IPS-20b (cell line): ENCODE measurements around the gene CENPP.

Experiments used
- H3K27ac ChIP-seq: one replicate; pipeline ENCODE4 v1.5.1; 2013; ENCODE audit warnings: low read length
- H3K27me3 ChIP-seq: 2 replicates; pipeline ENCODE4 v1.6.1; 2013; ENCODE audit warnings: mild to moderate bottlenecking, low read length, inconsistent platforms; ENCODE audit not compliant: insufficient read depth
- H3K36me3 ChIP-seq: 2 replicates; pipeline ENCODE4 v1.6.1; 2013; ENCODE audit warnings: low read depth, mild to moderate bottlenecking, inconsistent platforms, low read length, moderate library complexity; ENCODE audit not compliant: insufficient read depth
- H3K4me1 ChIP-seq: 2 replicates; pipeline ENCODE4 v1.6.1; 2013; ENCODE audit warnings: mild to moderate bottlenecking, control low read depth, inconsistent platforms, low read length, moderate library complexity; ENCODE audit not compliant: insufficient read depth
- H3K4me3 ChIP-seq: 2 replicates; pipeline ENCODE4 v1.5.1; 2013; ENCODE audit warnings: mild to moderate bottlenecking, low read length, inconsistent platforms
- H3K9ac ChIP-seq: 2 replicates; pipeline ENCODE4 v1.6.1; 2013; ENCODE audit warnings: low read depth, mild to moderate bottlenecking, inconsistent platforms, low read length, moderate library complexity
- H3K9me3 ChIP-seq: 2 replicates; pipeline ENCODE4 v1.6.1; 2013; ENCODE audit warnings: mild to moderate bottlenecking, low read depth, low read length, inconsistent platforms; ENCODE audit not compliant: insufficient read depth

Gene CENPP

DNA sequence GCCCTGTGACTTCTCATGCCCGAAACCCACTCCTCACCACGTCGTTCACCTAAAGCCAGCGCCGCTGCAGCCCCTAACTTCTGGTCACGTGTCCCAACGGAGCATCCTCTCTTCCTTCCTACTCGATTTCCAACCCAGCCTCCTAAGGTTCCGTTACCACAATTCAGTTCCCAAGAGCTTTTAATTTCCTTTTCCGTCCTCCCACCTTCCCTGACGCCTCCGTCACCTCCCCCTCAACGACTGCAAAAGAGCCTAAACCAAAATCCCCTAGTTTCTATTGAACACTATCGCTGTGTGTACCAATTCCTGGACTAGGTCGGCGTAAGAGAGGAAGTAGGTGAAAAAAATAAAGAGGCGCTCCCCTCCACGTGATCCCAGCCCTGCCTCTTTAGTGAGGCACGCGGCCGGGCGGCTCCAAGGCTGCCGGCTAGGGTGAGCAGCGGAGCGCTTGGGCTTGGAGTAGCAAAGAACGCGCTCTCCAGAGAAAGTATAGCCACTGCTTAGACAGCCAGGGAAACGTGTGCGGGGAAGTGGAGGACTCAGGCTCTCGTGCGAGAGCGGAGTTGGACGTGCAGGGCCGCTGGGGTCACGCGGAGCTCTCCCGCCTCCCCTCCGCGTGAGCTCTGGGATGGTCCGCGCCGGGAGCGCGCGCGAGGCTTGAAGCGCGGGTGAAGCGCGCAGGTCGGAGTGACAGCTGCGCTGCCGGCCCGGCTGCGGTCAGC lies at the start of gene CENPP, which contains the start of gene NOL8:
Gene CENPP, plus strand, starts transcription at position 685 of the 722 bp plus-strand sequence.
Gene NOL8, minus strand, starts transcription at position 82 of the 722 bp plus-strand sequence. CDS start 1,189 bp downstream, outside the sequence.
- Histone ChIP-seq H3K27ac (peak within 1 kb of the TSS; percentile 75), H3K9me3 (no peaks in the 10 kb centered on the region), H3K4me3 (peak within 1 kb of the TSS; percentile 89), H3K9ac (peak within 1 kb of the TSS; percentile 96), H3K4me1 (peaks cover 9% of the 10 kb centered on the region), H3K27me3 (no peaks in the 10 kb centered on the region), H3K36me3 (peaks cover 29% of the 10 kb centered on the region)

DNA sequence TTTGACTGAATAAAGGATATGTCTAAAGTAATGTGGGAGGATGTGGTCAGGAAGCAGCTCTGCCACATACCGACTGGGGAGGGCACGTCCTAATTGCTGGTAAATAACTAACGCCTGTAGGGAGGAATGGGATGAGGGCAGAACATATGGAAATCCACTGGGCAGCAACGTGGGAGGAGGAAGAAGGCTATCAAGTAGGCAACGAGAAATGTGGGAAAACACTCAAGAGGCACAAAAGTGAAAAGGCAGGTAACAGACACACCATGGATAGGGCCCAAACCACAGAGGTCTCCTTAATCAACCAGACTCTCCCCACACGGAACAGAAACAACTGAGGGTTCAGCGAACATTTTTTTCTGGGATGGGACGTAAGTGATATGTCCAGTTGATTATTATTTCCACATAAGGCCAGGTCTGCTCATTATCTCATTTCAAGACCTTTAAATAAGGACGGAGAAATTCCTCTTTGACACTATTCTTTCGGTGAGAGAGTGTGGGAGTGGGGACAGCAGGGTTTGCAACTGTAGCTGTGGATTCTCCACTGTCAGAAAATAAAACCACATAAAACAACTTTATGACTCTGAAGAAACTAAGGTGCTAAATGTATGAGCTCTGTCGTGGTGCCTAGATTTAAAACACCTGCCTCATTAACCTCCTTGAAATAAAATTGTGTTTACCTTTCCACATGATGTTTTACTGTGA lies 49.3 kb upstream of the CENPP start:
- H3K4me3 ChIP-seq: no peak overlapping the region
- peaks cover 100% of the 10 kb centered on the region for H3K36me3 ChIP-seq
- no peaks in the 10 kb centered on the region for H3K9me3 ChIP-seq
- H3K27me3 ChIP-seq: no peaks in the 10 kb centered on the region
- H3K9ac ChIP-seq: no peak overlapping the region
- no peak overlapping the region for H3K27ac ChIP-seq
- no peaks in the 10 kb centered on the region for H3K4me1 ChIP-seq

DNA sequence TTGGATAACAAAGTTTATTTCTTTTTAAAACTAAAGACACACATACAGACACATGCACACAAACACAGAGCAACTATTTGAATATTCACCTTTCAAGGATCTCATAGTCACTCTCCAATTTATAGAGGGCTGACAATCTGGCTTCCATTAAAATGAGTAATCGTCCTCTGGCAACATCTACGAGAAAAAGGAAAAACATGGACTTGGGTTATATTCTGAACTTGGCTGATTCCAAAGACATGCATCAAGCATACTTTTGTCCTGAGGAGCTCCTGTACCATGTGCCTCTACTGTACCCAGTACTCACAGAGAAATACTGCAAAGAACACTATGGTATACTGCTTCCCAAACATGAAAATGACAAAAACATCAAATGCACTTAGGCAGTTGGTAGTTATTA lies 47.6 kb upstream of the CENPP start:
- H3K27ac ChIP-seq: no peak overlapping the region
- H3K9me3 ChIP-seq: no peaks in the 10 kb centered on the region
- no peak overlapping the region for H3K9ac ChIP-seq
- H3K4me1 ChIP-seq: no peaks in the 10 kb centered on the region
- H3K27me3 ChIP-seq: no peaks in the 10 kb centered on the region
- peaks cover 99% of the 10 kb centered on the region for H3K36me3 ChIP-seq
- H3K4me3 ChIP-seq: no peak overlapping the region

DNA sequence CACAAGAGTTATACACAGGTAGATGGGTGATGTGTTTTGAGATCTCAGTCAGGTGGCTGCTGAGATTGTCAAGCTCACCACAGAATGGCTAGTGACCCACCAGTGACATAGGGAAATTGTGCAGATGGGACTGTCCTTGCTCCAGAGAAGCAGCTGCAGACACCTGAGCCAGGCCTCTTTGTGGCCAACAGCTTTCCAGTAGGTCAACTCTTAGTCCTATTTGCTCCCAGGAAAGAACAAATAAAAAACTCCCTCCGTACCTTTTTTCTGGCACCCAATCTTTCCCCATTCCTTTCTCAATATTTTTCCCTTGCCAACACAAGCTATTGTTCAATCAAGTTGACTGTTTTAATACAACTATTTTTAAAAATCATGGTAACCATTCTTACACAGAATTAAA lies 46.5 kb upstream of the CENPP start:
- Histone ChIP-seq H3K9ac (no peak overlapping the region), H3K27ac (no peak overlapping the region), H3K4me1 (no peaks in the 10 kb centered on the region), H3K4me3 (no peak overlapping the region), H3K27me3 (no peaks in the 10 kb centered on the region), H3K9me3 (no peaks in the 10 kb centered on the region), H3K36me3 (peaks cover 99% of the 10 kb centered on the region)

DNA sequence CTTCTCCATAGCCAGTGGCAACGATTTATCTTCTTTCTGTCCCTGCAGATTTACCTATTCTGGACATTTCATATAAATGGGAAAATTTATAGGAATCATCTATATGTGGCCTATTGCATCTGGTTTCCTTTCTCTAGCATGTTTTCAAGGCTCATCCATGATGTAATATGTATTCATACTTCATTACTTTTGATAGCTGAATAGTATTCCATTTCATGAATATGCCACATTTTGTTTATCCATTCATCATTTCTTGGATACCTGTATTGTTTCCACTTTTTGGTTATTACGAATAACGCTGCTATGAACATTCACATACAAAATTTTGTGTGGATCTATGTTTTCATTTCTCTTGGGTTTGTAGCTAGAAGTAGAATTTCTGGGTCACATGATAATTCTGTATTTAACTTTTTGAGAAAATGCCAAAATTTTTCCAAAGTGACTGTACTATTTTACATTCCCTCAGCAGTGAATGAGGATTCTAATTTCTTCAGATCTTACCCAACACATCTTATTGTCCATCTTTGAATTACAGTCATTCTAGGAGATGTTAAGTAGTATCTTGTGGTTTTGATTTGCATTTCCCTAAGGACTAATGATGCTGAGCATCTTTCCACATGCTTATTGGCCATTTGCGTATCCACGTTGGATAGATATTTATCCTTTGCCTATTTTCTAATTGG lies 35.9 kb upstream of the CENPP start:
- H3K27ac ChIP-seq: no peak overlapping the region
- no peak overlapping the region for H3K4me3 ChIP-seq
- peaks cover 73% of the 10 kb centered on the region for H3K36me3 ChIP-seq
- H3K27me3 ChIP-seq: no peaks in the 10 kb centered on the region
- no peak overlapping the region for H3K9ac ChIP-seq
- H3K4me1 ChIP-seq: no peaks in the 10 kb centered on the region
- no peaks in the 10 kb centered on the region for H3K9me3 ChIP-seq

DNA sequence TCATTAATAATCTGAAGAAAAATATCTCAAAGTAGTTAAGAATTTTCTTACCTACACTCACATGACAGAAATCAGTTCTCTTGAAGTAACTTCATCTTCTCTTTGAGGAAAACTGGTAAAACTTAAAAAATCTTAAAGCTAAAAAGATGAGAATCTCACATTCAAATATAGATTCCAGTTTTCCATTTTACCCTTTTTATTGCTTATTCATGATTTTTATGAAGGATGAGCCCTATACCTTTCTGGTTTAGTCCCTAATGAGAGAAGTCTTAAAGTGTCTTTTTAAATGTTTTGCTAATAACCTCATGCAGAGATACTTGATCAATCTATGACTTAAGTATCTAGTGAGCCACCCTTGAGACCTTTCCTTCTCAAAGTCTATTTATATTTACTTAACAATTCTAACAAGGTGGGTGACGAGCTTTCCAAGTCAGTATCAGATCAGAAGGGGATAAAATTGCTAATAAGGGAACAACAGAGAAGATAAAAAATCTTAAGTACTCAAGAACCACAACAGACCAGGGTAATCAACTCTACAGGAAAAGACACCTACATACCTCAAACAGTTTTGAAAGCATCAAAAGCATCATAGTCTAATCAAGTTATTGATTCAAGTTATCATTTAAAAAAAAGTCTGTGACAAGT lies 34.8 kb upstream of the CENPP start:
- Histone ChIP-seq H3K9ac (no peak overlapping the region), H3K36me3 (peaks cover 62% of the 10 kb centered on the region), H3K4me1 (no peaks in the 10 kb centered on the region), H3K9me3 (no peaks in the 10 kb centered on the region), H3K27ac (no peak overlapping the region), H3K27me3 (no peaks in the 10 kb centered on the region), H3K4me3 (peak overlapping the region; percentile 89; the same call in 1 of the 2 replicates)

DNA sequence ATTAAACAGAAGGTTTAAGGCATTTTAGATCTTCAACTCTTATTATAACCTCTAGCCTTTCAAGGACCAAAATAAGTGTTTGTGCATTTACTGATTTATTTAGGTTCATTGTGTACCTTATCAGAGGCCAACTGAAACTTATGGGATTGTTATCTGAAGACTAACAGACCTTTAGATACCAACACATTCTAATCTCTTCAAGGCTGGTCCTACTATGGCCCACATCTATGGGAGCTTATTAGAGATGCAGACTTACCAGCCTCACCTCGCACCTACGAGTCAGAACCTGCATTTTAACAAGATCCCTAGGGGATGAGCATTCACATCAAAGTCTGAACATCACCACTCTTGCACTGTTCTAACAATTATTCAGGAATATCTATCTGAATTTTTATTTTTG lies 34.2 kb upstream of the CENPP start:
- H3K36me3 ChIP-seq: peaks cover 61% of the 10 kb centered on the region
- H3K27ac ChIP-seq: no peak overlapping the region
- H3K4me3 ChIP-seq: peak overlapping the region; percentile 89; the same call in 1 of the 2 replicates
- no peaks in the 10 kb centered on the region for H3K9me3 ChIP-seq
- no peaks in the 10 kb centered on the region for H3K27me3 ChIP-seq
- no peaks in the 10 kb centered on the region for H3K4me1 ChIP-seq
- H3K9ac ChIP-seq: no peak overlapping the region

DNA sequence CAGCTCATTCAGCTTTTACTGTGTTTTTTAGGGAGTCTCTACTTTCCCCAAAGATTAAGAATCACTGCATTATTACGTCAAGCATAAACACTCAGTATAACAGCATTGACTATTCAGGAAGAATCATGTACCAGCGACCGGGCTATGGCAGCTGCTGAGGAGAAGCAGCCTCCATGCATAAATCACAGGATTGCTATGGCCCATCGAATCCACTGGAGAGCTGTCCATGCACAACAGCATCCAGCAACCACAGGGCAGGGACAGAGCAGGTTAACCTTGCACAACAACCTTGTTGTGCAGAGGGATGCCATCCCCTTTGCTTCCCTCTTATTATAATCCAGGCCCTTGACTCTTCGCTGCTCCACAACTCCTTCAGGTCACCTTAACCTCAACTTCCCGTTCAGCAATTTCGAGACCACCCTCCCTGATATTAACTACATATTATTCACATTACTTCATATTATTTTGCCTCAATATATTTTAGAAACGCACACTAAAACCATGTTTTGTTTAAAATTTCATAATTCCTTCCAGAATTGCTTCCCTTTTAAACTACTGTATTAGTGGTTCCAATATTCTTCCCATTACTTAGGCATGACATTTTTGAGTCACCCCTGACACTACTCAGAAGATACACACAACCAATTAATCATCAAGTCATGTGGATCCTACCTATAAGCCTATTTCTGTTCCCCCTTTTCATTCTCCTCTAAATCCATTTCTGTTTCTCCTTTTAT lies 33.2 kb upstream of the CENPP start:
- Histone ChIP-seq H3K27ac (peak overlapping the region; percentile 96), H3K36me3 (peaks cover 60% of the 10 kb centered on the region), H3K27me3 (no peaks in the 10 kb centered on the region), H3K4me3 (peak overlapping the region; percentile 89), H3K9ac (peak overlapping the region; percentile 98), H3K4me1 (no peaks in the 10 kb centered on the region), H3K9me3 (no peaks in the 10 kb centered on the region)

DNA sequence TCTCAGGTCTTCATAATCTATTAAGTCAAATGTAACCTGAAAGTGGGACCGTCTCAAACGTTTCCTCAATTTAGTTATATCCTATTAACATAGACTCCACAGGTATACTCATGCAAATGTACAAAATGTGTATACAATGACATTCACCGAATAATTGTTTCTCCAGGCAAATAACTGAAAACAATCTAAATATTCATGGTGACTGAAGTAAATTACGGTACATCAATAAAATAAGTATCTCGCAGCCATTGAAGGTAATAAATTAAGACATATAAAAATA lies 32.7 kb upstream of the CENPP start:
- Histone ChIP-seq H3K9ac (peak overlapping the region; percentile 98), H3K27me3 (no peaks in the 10 kb centered on the region), H3K36me3 (peaks cover 60% of the 10 kb centered on the region), H3K4me3 (peak overlapping the region; percentile 89), H3K9me3 (no peaks in the 10 kb centered on the region), H3K27ac (peak overlapping the region; percentile 96), H3K4me1 (no peaks in the 10 kb centered on the region)

DNA sequence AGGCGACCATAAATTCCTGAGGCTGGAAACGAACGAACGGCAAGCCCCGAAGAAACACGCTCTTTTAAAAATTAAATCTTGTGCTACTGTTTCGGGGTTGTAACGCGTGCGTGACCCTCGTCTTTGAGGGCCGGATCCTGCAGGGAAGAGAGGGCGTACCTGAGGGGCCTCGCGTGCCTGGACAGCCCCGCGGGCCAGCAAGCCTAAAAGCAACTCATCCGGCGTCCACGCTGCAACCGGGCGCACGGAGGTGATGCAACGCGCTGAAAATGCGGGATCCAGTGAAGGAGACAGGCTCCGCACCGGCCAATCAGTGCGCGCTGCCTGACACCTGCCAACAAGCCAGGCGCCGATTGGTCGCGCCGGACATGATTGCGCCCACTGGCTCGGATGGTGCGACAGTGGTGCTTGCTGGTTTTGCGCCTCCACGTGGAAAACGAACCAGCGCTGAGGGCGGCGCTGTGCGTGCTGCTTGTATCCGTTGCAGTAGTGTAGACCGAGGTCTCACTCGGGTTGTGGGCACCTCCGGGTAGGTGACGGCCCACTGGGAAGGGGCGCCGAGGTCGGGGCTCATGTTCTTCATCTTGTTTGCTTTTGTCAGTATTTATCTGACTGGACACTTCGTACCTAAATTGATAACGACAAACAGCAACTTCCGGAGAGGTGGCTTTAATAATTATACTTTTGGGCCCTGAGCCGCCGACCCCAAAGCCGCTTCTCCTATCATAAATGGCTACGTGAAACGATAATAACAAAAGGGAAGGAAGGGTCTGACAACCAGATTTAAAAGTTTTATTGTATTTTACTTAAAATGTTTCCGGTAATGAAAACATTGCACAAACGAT lies 32.1 kb upstream of the CENPP start, which contains the start of gene IARS1:
Gene IARS1, minus strand, starts transcription at position 246 of the 845 bp plus-strand sequence. CDS start 4,278 bp downstream, outside the sequence.
- H3K4me3 ChIP-seq: peak within 1 kb of the TSS; percentile 89
- H3K27ac ChIP-seq: peak within 1 kb of the TSS; percentile 96
- no peaks in the 10 kb centered on the region for H3K4me1 ChIP-seq
- no peaks in the 10 kb centered on the region for H3K9me3 ChIP-seq
- H3K27me3 ChIP-seq: no peaks in the 10 kb centered on the region
- H3K36me3 ChIP-seq: peaks cover 60% of the 10 kb centered on the region
- H3K9ac ChIP-seq: peak within 1 kb of the TSS; percentile 98
